Activated CD8-positive, alpha-beta memory T cell treated with anti-CD3 and anti-CD28 coated beads, Interleukin-2, amount 50 U/mL, for 24 hours (primary cell): ENCODE measurements around the gene TYROBP.
"Not testable (repeated sequence)": the region's sequence is repeated elsewhere in the genome, so short reads cannot be mapped to it uniquely, and the experiment has no call there.

Experiments used
- DNase-seq: peaks from one replicate; pipeline ENCODE4 v3.0.0-alpha.2; 2020; ENCODE audit errors: extremely low read depth

Gene TYROBP

DNA sequence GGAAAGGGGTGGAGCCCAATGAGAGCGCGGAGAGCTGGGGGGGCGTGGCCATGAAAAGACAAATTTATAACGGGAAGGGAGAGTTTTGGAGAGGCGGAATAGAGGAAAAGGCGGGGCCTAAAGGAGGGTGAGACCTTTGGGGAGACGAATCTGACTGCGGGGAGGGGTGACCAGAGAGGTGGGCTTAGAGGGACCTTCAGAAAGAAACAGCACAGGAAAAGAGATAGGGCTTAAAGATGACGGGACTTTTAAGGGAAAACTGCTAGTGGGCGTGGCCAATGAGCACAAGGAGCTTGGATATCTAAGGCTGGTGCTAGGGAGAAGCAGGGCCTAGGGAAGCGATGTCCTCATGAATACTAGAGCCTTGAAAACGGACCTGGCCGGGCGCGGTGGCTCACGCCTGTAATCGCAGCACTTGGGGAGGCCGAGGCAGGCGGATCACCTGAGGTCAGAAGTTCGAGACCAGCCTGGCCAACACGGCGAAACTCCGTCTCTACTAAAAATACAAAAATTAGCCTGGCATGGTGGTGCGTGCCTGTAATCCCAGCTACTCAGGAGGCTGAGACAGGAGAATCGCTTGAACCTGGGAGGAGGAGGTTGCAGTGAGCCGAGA is 37.9 kb downstream of the TYROBP start:
- DNase-seq, result not testable (repeated sequence)

DNA sequence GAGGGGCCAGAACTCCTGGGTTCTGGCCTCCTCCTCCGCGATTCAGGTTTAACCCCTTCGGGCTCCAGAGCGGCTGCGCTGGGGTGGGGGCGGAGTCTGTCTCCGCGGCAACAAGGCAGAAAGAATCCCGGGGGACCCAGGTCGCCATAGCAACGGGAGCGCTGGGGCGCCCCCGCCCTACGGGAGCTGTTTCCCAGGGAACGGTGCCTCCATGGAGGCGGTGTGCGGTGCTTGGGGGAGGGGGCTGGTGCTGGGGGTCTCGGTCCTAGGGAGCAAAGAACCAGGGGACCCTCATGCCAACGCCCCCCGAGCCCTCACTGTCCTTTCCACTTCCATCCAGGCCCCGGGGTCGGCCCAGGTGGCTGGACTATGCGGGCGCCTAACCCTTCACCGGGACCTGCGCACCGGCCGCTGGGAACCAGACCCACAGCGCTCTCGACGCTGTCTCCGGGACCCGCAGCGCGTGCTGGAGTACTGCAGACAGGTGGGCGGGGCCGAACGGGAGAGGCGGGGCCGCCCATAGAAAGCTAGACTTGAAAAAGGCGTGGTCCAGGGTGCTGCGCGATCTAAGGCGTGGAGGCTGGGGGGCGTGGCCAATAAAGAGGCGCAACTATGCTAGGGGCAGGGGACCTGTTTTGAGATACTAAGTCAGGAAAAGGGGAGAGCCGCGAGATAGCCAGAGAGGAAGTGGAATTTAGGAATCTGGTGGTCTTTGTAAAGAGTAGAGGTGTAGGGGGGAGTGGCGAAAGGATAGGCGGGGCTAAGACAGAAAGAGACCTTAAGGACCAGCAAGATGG is 38.6 kb downstream of the TYROBP start:
- DNase-seq, result peak; percentile 41

DNA sequence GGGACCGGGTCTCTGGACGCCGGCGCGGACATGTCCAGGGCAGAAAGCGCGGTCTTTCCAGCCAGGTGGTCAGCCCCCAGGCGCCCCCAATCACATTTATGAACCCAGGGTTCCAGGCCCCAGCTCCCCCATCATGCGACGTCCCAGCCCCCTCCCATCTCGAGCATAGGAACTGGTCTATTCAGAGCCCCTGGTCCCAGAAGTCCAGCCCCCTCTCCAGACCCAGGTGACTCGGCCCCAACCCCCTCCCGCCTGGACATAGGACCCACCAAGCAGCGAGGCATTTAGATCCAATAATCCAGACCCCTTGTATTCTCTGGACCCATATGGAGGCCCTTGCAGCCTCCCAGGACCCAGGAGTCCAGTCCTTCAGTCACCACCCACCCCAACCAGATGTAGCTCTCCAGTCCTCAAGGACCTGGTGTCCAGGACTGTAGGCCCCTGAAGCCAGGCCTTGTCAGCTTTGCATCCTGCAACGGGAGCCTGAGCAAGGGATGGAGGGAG is 39.2 kb downstream of the TYROBP start:
- no peak for DNase-seq

DNA sequence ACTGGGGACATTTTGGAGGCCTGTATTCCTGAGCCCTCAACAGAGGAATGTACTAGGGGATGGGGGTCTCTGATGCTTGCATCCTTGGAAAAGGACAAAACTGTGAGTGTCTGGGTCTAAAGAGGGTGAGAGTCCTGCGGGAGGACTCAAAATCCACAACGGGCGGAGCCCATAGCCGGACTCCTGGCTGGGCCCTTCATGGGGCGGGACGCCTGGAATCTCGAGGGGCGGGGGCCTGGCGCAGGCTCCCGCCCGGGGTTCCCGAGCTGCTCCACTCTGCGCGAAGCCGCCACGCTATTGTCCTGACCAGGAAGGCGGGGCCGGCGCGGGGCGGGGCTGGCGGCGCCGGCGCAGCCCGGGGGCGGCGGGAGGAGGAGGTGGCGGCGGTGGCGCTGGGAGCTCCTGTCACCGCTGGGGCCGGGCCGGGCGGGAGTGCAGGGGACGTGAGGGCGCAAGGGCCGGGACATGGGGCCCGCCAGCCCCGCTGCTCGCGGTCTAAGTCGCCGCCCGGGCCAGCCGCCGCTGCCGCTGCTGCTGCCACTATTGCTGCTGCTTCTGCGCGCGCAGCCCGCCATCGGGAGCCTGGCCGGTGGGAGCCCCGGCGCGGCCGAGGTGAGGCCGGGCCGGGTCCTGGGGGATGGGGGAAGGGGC is 39.8 kb downstream of the TYROBP start, which contains the start of gene APLP1:
APLP1 (plus strand) TSS at position 403 of the 651 bp plus-strand sequence; CDS start at position 466, 63 bp downstream.
- DNase-seq, result peak; percentile 14

GRCh38 chr19:35863018-35863417 is 45.1 kb downstream of the TYROBP start:
- DNase-seq, result no peak

- DNase-seq, result no peak
Measured at GRCh38 chr19:35862528-35862927, 45.6 kb downstream of the TYROBP start.

DNA sequence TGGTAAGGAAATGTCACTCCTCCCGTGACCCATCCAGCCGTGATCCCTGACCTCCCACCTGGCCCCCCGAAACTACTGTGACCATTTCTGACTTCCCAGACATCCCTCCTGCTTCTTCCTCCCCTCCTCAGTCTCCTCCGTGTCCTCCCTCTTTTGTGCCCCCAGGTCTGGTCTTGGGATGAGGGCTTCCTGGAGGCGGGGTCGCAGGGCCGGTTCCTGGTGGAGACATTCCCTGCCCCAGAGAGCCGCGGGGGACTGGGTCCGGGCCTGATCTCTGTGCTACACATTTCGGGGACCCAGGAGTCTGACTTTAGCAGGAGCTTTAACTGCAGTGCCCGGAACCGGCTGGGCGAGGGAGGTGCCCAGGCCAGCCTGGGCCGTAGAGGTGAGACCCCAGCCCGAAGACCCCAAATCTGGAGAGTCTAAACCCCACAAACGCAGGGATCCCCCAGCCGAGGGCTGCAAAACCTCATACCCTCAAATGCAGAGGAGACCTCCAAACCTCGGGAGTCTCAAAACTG is 46.4 kb downstream of the TYROBP start:
- no peak for DNase-seq

DNA sequence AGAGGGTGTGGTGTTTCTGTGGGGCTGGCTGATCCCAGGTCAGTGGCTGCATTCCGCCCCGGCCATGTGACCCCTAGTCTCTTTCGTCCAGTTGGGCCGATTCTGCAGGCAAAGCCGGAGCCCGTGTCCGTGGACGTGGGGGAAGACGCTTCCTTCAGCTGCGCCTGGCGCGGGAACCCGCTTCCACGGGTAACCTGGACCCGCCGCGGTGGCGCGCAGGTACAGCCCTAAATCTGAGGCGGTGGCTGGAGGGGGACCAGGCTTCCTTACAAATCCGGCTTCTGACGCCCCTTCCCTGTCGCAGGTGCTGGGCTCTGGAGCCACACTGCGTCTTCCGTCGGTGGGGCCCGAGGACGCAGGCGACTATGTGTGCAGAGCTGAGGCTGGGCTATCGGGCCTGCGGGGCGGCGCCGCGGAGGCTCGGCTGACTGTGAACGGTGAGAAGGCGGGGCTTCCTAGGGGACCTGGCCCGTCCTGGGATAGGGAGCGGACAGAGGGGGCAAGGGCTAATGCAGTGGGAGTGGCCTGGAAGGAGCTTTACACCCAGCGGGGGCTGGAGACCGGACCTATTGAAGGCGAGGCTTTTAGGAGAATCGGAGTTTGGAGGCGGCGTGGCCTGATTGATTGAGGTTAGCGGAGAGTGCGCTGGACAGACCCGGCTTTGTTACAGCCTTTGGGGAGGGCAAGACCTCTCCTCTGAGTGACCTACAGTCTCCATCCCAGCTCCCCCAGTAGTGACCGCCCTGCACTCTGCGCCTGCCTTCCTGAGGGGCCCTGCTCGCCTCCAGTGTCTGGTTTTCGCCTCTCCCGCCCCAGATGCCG is 47.1 kb downstream of the TYROBP start:
- no peak for DNase-seq

- no peak for DNase-seq
Measured at GRCh38 chr19:35860436-35860817, 47.7 kb downstream of the TYROBP start.

- no peak for DNase-seq
Measured at GRCh38 chr19:35859414-35859813, 48.7 kb downstream of the TYROBP start.

GRCh38 chr19:35858311-35858710 is 49.8 kb downstream of the TYROBP start:
- no peak for DNase-seq

GRCh38 chr19:35856546-35857149 is 51.4 kb downstream of the TYROBP start, which contains the start of gene KIRREL2:
TSS of gene KIRREL2 (plus strand) at chr19:35856911. CDS start at chr19:35857120, 209 bp downstream.
- no peak for DNase-seq
